Fibroblast of skin of scalp (primary cell): Measurements from ENCODE around the gene KCNF1.
A peak's percentile ranks its signal among the peaks of the same experiment; 100 is the strongest.

ENCODE experiments used
- DNase-seq: peaks from one replicate; pipeline ENCODE4 v3.0.0-alpha.2; 2013

The KCNF1 gene

DNA sequence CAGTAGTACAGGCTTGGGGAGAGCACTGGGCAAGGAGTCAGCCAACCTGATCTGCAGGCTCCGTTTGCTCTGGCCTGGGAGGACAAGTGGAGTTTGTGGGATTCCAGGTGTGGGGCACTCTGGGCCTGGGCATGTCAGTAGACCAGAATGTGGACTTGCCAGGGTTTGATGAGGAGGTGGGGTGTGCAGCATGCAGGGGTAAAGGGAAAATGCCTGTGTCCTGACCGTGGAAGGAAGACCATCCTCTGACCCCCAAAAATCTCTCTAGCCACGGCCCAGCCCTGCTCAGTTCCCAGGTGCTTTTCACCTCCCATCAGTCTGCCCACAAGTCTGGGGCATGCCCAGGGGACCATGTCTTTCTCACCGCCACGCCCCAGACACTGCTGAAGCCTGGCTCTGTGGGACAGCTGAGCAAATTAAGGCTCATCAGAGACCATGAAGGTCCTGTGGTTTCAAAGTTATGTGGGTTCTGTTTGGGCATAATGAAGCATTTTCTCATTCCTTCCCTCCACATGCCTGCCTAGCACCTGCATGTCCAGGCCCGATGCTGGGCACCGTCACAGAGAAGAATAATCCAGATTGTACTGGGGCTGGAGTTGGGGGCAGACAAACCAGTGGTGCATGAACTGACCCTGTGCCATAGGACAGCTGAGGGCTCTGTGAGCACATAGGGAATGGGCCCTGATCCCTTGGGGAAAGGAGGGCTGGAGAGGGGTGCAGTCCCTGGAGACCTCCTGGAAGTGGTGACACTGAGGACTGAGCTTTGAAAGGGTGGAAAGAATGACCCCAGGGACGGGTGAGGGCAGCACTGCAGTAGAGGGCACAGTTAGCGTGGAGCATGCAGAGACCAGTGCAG lies 6.5 kb upstream of the KCNF1 start:
- no peak for DNase-seq

DNA sequence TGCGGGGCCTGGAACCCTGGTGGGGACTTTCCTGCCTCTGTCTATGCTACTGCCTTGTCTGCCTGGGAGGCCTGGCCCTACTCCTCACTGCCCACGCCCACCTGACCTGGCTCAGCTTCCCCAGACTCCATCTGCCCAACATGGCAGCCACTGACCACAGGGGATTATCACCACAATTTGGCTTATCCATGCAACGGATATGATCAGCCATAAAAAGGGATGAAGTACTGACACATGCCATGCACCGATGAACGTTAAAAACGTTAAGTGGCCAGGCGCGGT lies 5.9 kb upstream of the KCNF1 start:
- no peak for DNase-seq

DNA sequence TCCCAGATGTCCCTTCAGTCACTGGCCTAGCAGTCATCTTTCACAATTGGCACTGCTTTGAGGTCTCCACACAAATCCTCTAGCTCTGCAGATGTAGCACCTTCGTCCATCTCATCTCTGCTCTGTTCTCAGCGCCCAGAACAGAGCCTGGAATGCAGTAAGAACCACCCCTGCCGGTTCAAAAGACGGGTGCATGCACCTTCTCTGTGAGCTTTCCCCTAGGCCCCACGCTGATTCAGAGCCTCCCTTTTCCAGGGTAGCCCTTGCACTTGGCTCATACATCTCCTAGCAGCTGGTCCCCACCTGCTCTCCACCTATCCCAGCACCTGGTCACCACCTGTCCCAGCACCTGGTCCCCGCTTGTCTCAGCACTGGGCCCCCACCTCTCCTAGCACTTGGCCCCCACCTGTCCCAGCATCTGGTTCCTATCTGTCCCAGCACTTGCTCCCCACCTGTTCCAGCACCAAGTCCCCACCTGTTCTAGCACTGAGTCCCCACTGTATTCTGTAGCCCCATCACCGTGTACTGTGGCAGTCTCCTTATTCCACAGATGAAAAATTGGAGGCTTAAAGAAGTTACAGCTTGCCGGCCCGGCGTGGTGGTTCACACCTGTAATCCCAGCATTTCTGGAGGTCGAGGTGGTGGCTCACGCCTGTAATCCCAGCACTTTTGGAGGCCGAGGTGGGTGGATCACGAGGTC lies 4.7 kb upstream of the KCNF1 start:
- DNase-seq = no peak

DNA sequence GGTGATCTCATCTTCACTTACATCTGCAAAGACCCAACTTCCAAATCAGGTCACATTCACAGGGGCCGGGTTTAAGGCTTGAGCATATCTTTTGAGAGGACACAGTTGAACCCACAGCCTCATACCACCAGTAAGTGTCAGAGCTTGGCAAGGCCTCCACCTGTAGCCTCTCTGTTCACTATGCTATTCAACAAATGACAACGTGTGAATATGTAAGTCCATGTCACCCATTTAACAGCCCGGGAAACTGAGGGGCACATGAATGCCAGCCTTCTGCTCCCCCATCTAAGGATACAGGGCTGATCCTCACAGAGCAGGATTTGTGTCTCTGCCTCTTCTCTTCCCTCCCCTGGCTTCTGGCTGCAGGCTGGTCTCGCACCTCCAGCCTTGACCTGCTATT lies 3.5 kb upstream of the KCNF1 start:
- DNase-seq = no peak

DNA sequence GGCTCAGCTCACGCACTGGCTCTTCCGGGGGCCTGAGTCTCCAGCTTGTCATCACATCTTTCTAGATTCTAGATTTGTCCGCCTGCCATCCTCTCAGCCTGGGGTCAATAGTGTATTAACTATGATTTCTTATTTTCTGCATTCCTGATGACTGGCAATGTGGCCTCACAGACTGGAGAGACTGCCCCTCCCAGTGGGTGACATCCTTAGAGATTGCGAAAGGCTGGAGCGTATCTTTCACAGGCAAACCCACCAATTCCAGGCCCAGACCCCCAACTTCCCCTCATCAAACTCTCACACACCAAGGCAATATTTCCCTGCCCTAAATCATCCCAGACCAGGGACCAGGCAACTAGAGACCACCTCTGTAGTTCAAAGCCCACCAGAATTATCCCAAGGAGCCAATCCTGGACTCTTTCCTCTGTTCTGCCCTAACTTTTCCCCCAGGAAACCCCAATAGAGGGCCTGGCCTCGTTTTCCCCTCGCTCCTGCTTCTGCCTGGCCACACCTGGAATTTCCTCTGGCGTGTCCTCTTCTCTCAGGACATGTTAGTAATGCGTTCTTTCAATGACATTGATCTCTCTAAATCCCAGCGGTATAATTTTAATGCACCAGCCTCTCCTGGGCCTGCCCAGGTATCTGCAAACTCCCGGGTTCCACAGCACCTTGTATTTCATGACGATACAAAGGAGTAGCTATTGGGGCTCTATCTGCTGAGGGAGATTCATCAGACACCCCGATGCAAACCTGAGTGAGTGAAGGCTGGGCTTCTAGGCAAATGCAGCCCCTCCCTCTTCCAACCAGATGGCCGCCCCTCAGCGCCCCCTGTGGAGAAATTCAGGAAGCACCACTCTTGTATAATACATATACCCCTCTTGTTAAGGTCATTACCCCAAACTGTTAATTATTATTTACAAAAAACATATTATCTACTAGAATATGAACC lies 2.4 kb upstream of the KCNF1 start:
- DNase-seq = no peak

DNA sequence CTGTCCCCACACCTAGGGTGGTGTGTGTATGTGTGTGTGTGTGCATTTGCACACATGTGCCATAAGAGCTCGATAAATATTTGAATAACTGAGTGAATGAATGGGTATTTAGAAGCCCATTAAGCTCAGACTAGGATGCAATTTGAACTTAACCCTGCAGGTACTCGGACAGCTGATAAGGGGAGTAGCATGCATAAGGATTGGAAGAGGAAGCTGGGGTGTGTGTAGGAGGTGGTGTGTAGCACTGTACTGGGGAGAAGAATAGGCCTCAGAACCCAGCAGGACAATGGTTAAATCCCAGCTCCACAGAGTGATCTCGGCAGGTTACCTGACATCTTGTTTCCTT lies 1.8 kb upstream of the KCNF1 start:
- DNase-seq = no peak

DNA sequence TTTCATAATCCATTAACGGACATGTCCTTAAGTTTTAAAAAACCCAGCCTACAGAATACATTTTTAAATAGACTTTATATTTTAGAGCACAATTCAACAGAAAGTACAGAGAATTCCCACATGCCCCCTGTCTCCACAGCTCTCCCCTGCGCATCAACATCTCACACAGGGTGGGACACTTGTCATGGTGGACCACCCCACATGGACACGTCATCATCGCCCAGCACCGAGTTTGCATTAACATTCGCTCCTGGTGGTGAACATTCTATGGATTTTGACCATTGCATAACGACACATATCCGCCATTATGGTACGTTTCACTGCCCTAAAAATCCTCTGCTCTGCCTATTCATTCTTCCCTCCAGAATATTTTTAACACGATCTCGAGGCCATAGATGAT lies 1.1 kb upstream of the KCNF1 start:
- DNase-seq = no peak

DNA sequence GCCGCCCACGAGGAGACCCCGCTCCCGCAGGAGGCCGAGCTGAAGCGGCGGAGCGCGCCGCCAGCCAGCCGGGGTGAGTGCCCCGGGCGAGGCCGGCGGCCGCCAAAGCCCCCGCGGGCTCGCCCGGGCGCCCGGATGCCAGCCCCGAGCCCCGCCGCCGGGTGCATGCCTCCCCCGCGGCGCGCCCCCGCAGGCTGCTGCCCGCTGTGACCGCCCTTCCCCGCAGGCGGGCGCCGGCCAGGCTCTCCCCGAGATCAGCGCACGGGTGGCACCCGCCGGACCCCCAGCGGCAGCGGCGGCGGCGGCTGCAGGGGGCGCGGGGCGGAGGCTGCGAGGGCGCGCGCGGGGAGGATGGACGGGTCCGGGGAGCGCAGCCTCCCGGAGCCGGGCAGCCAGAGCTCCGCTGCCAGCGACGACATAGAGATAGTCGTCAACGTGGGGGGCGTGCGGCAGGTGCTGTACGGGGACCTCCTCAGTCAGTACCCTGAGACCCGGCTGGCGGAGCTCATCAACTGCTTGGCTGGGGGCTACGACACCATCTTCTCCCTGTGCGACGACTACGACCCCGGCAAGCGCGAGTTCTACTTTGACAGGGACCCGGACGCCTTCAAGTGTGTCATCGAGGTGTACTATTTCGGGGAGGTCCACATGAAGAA lies 470 bp downstream of the KCNF1 start:
- no peak for DNase-seq

DNA sequence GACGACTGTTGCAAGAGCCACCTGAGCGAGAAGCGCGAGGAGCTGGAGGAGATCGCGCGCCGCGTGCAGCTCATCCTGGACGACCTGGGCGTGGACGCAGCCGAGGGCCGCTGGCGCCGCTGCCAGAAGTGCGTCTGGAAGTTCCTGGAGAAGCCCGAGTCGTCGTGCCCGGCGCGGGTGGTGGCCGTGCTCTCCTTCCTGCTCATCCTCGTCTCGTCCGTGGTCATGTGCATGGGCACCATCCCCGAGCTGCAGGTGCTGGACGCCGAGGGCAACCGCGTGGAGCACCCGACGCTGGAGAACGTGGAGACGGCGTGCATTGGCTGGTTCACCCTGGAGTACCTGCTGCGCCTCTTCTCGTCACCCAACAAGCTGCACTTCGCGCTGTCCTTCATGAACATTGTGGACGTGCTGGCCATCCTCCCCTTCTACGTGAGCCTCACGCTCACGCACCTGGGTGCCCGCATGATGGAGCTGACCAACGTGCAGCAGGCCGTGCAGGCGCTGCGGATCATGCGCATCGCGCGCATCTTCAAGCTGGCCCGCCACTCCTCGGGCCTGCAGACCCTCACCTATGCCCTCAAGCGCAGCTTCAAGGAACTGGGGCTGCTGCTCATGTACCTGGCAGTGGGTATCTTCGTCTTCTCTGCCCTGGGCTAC lies 1.2 kb downstream of the KCNF1 start:
- no peak for DNase-seq

DNA sequence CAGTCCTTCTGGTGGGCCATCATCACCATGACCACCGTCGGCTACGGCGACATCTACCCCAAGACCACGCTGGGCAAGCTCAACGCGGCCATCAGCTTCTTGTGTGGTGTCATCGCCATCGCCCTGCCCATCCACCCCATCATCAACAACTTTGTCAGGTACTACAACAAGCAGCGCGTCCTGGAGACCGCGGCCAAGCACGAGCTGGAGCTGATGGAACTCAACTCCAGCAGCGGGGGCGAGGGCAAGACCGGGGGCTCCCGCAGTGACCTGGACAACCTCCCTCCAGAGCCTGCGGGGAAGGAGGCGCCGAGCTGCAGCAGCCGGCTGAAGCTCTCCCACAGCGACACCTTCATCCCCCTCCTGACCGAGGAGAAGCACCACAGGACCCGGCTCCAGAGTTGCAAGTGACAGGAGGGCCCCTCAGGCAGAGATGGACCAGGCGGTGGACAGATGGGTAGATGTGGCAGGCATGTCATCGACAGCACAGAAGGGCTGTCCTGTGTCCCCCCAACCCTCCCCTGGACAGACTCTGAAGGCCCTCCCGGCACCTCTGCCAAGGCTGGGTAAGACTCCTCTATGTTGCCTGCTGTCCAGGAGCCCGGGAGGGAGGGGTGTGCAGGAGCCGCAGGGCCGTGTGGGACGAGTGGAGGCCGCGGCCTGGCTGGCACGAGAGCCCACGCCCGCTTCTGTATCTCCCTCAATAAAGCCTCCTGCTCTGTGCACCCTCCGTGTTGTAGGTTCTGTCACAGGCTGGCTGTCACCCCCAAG lies 2.0 kb downstream of the KCNF1 start:
- no peak for DNase-seq

DNA sequence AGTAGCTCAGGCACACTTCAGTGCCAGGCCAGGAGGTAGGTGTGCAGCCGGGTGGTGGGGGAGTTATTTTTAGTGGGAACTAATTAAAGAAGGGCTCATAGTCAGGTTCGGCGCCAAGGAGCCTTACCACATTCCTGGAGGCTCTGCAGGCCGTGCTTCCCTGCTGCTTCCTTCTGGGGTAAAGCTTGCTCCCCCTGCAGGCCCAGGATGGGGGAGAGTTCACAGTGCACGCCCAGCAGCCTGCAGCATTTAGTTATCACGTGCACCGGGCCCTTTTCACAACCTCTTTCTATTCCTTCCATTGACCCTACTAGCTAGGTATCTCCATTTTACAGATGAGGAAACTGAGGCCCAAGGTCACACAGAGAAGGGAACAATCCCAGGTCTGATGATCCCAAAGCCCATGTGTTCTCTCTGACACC lies 2.5 kb downstream of the KCNF1 start:
- DNase-seq = peak; percentile 40

DNA sequence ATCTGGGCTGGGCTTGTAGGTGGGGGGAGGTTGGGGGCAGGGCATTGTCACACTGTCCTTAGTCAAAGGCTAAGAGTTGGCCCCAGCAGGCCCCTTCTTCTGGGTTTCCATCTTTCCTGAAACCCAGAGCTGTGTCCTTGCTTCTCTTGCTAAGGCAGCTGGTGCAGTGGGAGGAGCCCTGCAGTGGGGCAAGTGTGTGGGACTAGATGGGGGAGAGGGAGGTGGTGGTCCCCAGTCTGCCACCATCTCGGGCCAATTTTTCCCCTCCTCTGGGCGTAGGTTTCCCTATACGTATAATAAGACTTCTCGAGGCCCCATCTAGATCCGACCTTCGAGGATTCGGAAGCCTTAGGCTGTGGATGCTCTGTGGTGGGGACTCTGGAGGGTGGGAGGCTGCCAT lies 3.5 kb downstream of the KCNF1 start:
- DNase-seq = no peak

DNA sequence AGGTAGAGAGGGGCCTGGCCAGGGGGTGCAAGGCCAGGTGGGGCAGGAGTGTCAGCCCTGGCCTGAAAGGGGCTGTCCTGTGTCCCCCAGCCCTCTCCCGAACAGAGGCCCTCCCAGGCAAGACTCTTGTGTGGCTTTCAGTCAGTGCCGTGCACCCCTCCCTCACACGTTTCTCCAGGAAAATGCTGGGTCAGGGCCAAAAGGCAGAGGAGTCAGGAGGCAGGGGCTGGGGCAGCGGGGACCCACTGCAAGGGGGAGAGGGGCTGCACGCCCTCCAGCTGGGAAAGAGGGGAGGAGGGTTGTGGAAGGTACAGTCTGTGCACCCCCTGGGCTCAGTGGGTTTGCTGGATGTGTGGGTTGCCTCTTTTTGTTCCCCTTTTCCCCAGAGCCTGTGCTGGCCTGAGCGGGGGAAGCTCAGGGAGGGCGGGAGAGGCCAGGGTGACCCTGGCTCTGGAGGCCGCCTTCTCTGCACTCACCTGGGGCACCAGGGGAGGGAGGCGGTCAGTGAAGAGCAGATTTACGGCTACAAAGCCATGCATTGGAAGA lies 4.1 kb downstream of the KCNF1 start:
- no peak for DNase-seq

DNA sequence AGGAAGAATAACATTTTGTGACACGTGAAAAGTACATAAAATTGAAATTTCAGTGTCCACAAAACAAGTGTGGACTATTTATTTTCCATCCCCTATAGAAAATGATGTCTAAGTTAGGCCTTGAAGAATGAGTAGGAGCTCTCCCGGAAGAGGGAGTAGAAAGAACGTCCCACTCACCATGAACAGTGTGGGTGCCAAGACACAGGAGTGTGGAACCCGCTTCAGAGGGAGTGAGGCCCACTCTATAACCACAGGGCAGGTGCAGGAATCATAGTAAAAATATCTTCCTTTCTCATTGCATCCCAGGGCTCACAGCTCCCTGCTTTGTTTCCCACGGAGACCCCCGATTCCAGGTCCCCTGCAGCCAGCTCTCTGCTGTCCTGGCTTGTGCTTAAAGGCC lies 5.2 kb downstream of the KCNF1 start:
- no peak for DNase-seq

DNA sequence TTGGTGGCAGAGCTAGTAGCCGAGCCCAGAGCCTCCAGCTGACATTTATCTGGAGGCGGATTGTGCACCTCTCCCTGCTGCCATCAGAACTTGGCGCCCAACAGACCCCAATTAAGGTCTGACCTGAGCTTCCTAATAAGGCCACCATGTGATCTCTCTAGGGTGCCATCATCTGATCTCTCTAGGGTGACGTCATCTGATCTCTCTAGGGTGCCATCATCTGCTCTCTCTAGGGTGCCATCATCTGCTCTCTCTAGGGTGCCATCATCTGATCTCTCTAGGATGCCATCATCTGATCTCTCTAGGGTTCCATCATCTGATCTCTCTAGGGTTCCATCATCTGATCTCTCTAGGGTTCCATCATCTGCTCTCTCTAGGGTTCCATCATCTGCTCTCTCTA lies 6.2 kb downstream of the KCNF1 start:
- no peak for DNase-seq

DNA sequence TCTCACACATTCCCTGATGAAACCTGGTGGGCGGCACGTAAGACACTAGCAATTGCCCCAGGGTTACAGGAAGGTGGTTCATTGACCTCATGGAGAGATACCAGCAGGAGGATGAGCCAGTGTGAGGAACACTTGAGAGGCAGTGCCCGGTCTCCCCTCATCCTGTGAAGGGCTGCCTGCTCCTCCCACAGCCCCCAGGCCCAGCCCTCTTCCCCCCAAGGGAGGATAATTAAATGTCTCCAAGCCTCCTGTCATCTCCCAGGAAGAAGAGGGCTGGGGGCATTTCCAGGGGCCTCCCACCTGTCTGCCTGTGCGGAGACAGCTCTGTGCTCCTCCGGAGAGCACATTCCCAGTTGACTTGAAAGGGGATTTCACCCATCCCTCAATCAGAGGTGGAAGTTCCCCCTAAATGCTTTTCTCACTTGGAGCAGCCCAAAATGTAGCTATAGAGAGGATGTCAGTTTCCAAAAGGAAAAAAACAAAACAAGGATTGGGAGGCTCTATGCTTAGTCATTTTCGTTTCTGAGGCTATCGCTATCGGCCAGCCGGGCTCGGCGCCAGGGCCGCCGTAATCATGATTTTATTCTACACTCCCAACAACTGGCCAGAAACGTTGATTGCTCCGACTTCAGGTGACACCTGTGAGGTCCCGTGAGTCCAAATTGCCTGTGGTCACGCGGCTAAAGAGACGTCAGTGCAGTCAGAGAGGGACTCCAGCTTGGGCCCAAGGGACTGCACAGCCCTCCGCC lies 7.1 kb downstream of the KCNF1 start:
- no peak for DNase-seq

DNA sequence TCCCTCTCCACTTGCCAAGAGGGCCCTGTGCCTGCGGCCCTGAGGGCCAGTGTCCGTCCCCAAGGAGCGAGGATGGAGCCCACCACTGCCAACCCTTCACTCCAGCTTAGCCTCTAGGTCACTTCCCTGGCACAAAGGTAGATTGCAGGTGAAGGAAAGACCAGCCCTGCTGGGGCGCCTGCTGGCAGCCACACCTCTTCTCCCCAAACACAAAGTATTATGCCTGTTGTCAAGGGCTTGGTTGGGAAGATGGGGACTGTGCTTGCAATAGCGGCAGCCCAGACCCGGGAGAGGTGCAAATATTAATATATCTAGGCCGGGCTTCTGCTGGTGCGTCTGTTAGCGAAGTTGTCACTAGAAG lies 7.7 kb downstream of the KCNF1 start:
- no peak for DNase-seq

DNA sequence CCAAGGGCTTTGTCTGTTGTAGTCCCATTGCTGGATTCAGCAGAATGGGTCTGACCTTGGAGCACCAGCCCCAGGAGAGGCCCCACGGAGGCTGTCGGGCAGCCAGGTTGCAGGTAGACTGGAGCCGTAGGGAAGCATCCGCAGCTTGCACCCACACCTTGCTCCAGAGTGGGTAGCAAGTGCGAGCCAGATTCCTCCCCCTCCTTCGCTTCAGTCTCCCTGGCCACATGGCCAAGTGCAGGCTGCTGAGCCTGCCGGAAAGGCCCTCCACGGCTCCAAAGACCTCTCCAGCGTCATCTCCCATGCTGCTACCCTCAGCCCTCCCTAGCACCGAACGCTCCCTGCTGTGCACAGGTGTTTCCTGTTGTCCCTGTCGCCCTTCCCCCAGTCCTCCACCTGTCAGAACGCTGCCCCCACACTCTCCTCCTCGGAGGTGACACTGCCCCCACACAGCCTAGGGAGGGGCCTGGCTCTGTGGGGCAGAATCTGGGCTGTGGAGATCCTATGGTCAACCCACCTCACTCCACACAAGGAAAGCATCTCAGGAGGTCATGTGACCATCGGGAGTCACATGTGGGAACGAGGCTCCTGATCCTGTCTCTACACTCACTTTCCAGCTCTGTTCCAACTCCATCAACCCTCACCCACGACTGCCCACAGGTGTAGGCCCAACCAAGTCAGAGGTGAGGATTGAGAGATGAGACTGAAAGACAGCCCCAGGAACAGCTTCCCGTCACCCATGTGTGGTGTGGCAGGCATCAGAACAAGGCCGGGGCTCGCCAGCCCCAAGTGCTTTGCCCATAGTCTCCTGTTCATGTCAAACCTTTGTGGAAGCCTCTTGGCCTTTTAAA lies 8.3 kb downstream of the KCNF1 start:
- DNase-seq = no peak

DNA sequence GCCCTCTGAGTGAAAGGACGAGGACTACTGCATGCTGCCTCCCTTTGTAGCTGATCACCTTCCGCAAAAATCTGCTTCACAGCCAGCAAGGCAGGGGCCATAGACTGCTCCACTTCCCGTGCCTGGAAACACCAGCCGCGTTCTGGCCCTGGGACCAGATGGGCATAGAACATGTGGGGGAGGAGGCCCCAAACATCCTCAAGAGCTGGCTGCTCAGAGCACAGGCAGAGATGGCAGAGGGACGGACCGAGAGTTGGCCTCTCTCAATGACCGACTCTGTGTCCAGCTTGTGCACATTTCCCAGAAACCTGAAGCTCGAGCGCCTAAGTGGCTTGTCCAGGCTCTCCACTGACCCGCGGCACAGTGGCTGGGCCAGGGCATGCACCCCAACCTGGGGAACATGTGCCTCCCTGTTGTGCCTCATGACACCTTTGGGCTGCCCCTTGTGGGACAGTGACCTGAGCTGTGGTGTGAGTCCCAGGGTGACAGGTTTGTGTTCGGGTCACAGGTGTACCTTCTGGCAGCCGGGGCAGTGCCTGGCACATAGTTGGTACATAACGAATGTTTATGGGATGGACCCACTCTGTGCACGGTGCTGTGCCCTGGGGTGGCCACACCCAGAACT lies 9.1 kb downstream of the KCNF1 start:
- no peak for DNase-seq
